Natural killer cell treated with Interleukin-12 subunit alpha and Interleukin-12 subunit beta and Interleukin-15 and Interleukin-18, amount 100 ng/mL, for 72 hours (primary cell): ENCODE results near the gene NOS3. TPM values are rescaled to one million over a fixed set of nuclear protein-coding genes. Genes with fewer than 3 reads are reported as not detected.

Source experiments
- ATAC-seq, 2 donors: fragments of 150-1000 bp; cut with Tn5 transposase in 1 of 2; sonication (Bioruptor Pico), chemical (Tn5 transposase) in 1 of 2; 2 replicates each; pipeline ENCODE4 v1.10.0; 2021
- DNase-seq: peaks from one replicate; pipeline ENCODE4 v3.0.0; 2022; ENCODE audit warnings: low spot score
- H3K27ac Mint-ChIP-seq, 2 donors: 1 replicate in 1 of 2; 2 replicates in 1 of 2; pipeline ENCODE4 v1.8.0; 2022; ENCODE audit warnings: mixed read lengths in 2 of 2, mild to moderate bottlenecking in 1 of 2, moderate library complexity in 1 of 2
- H3K27me3 Mint-ChIP-seq, 2 donors: 1 replicate in 1 of 2; 2 replicates in 1 of 2; pipeline ENCODE4 v1.8.0; 2022; ENCODE audit warnings: mixed read lengths in 2 of 2
- H3K36me3 Mint-ChIP-seq: one replicate; pipeline ENCODE4 v1.8.0; 2022; ENCODE audit warnings: mixed read lengths
- H3K4me1 Mint-ChIP-seq, 2 donors: 1 replicate in 1 of 2; 2 replicates in 1 of 2; pipeline ENCODE4 v1.8.0; 2022; ENCODE audit warnings: low read depth in 2 of 2, mixed read lengths in 2 of 2, mild to moderate bottlenecking in 1 of 2
- H3K4me3 Mint-ChIP-seq: one replicate; pipeline ENCODE4 v1.8.0; 2022; ENCODE audit warnings: mixed read lengths
- H3K9me3 Mint-ChIP-seq: 2 replicates; pipeline ENCODE4 v1.8.0; 2022; ENCODE audit warnings: mixed read lengths
- total RNA-seq, 2 donors: library from RNA; stranded (reverse); gene quantifications; one replicate each; pipeline ENCODE4 v1.2.3, GENCODE V29; 2022

Gene NOS3
- total RNA-seq, 2 donors from 2014 or later: 1.2 to 8.0 TPM

DNA sequence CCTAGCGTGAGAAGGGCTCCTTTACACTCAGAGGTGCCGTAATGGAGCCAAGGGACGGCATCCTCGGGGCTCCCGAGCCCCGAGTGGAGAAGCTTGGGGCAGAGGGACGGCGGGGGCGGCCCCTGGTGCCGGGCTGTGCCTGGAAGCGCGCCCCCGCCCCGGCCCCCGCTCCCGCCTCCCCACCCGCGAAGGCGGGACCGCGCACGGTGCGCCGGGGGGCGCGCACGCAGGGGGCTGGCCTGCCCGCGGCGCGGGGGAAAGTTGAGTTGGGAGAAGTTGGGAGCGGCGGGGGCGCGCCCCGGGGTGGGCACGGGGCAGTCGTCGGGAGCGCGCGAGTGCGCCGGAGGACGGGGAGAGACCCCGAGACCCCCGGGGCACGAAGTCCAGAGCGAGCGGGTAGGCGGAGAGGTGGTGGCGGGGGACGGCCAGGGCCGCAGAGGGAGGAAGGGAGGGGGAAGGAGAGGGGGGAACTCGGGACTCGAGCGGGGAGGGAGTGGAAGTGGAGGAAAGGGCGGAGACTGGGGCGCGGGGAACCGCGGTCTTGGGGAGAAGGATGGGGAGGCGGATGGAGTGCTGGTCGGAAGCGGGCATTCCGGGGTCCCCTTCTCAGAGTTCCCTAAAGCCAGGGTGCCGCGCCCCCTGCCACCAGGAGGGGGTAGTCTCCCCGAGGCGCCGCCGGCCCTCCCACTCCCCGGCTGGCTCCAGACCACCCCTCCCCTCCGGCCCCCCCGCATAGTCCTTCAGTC, 68.7 kb downstream of the NOS3 start, which contains the start of gene SLC4A2:
Gene SLC4A2, plus strand, starts transcription at position 223 of the 746 bp plus-strand sequence. CDS start 2,399 bp downstream, outside the sequence.
- no peaks in the 10 kb centered on the region for H3K27me3 Mint-ChIP-seq
- H3K27ac Mint-ChIP-seq: peak within 1 kb of the TSS; percentile 83 to 92
- H3K9me3 Mint-ChIP-seq: no peaks in the 10 kb centered on the region
- DNase-seq (peak; percentile 84), ATAC-seq (peak; percentile 63 to 69)
- peak within 1 kb of the TSS; percentile 93 for H3K4me3 Mint-ChIP-seq
- no peaks in the 10 kb centered on the region for H3K36me3 Mint-ChIP-seq
- peaks cover 25 to 28% of the 10 kb centered on the region in 2 donors for H3K4me1 Mint-ChIP-seq

DNA sequence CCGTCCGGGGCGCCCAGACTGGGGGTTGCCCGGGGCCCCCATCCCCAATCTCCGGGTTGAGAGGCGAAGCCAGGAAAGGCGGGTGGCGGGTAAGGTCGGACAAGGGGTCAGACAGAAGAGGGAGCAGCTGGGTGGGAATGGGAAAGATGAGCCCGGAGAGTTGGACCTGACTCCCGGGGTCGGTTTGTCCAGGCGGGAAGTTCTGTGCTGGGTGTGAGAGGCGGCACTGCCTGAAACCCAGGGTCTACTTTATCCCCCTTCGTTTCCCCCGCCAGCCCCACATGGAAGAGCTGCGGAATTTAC, 69.2 kb downstream of the NOS3 start:
- ATAC-seq: no peak
- Mint-ChIP-seq H3K27ac (peak overlapping the region in 1 of 2 donors; percentile 92), H3K9me3 (no peaks in the 10 kb centered on the region), H3K36me3 (no peaks in the 10 kb centered on the region), H3K4me3 (peak overlapping the region; percentile 93), H3K27me3 (no peaks in the 10 kb centered on the region), H3K4me1 (peaks cover 25 to 28% of the 10 kb centered on the region in 2 donors)
- no peak for DNase-seq

GRCh38 chr7:151060416-151061212, 69.8 kb downstream of the NOS3 start:
- H3K4me1 Mint-ChIP-seq: peaks cover 28% of the 10 kb centered on the region in 2 donors
- H3K4me3 Mint-ChIP-seq: peak overlapping the region; percentile 93
- H3K27me3 Mint-ChIP-seq: no peaks in the 10 kb centered on the region
- H3K27ac Mint-ChIP-seq: peak overlapping the region in 1 of 2 donors; percentile 92
- H3K36me3 Mint-ChIP-seq: no peaks in the 10 kb centered on the region
- ATAC-seq (no peak), DNase-seq (no peak)
- H3K9me3 Mint-ChIP-seq: no peaks in the 10 kb centered on the region

DNA sequence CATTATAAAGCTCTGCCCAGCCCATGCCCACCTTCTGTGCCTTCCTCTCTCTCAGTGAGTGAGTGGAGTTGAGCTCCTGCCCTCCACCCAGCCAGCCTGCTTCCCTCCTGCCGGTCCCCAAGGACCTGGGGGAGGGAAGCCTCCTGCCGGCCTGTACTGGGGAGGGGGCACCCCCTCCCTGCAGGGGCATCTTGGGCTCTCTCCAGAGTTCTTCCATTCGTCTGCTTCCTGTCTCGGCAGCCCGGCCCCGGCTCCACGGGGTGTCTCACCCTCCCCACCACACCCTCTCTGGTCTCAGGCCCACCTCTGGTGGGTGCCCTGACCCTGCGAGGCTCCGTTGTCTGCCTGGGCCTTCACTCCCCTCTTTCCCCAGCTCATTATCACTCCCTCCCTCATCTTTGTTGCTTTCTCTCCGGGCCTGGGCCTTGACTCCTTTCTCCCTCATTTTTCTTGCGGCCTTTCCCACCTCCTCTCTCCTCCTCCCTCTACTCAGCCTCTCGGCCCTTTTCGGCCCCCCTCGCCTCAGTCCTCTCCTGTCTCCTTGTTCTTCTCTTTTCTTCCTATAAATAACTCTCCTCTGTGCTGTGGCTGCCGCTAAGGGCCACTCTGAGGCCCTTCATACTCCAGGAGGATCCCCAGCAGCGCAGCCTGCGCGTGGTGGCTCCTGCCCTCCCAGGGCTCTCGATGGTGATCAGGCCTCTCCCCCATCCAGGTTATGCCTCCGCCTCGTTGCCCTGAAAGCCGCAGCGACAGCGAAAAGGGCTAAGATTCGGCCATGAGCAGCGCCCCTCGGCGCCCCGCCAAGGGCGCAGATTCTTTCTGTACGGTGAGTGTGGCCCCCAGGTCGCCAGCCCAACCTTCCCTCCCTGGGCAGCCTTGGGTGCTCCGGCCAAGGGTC, 70.6 kb downstream of the NOS3 start:
- DNase-seq (no peak), ATAC-seq (no peak)
- H3K27me3 Mint-ChIP-seq: no peaks in the 10 kb centered on the region
- peak overlapping the region in 1 of 2 donors; percentile 68 for H3K27ac Mint-ChIP-seq
- no peaks in the 10 kb centered on the region for H3K9me3 Mint-ChIP-seq
- H3K4me3 Mint-ChIP-seq: peak overlapping the region; percentile 93
- no peaks in the 10 kb centered on the region for H3K36me3 Mint-ChIP-seq
- peaks cover 28% of the 10 kb centered on the region in 2 donors for H3K4me1 Mint-ChIP-seq

DNA sequence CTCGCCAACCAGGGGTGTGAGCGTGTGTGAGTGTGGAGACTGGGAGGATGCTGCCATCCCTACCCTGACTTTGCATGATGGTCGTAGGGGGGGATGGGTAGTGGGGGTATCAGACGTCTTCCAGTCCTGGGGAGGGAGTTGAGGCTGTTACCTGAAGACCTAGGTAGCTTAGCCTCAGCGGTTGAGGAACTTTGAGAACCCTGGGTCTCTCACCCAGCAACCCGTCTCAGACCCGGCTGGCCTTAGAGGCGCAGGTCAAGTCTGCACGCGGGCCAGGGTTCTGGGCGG, 71.2 kb downstream of the NOS3 start:
- Mint-ChIP-seq H3K27ac (peak overlapping the region in 1 of 2 donors; percentile 68), H3K4me1 (peaks cover 25 to 26% of the 10 kb centered on the region in 2 donors), H3K36me3 (no peaks in the 10 kb centered on the region), H3K9me3 (no peaks in the 10 kb centered on the region), H3K27me3 (no peaks in the 10 kb centered on the region), H3K4me3 (no peak overlapping the region)
- DNase-seq: no peak
- no peak for ATAC-seq

DNA sequence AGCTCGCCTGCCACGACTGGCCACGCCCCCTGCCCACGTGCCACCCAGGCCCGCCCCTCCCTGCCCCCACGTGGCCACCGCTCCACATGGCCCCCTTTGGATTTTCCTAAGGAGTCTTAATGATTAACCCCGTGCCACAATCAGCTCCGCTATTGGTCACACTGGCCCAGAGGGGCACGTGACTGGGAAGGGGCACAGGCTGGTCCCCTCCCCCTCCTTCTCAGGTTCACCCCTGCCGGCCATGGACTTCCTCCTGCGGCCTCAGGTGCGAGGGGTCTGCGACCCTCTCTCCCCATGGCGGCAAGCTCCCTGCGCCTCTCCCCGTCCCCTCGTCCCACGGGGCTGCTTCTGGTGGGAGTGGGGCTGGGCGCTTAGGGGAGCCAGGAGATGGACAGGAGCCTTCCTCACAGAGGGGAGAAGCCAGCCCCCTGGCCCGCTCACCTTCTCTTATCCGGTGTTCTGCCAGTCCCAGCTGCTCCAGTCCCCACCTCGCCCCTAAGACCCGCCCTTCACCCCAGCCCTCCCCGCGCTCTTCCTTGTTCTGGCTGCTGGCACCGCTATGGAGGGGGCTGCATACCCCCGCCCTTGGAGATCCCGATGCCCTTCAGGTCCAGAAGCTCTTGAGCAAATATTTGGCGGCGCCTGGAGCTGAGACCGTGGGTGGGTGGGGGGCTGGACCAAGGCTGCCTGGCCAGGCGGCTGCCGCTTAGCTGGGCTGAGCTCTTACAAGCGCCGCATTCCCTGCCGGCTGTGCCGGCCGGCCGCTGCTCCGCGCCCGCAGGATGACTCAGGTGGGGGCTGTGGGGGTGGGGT, 71.8 kb downstream of the NOS3 start:
- no peak overlapping the region for H3K27ac Mint-ChIP-seq
- H3K9me3 Mint-ChIP-seq: no peaks in the 10 kb centered on the region
- peaks cover 19 to 20% of the 10 kb centered on the region in 2 donors for H3K4me1 Mint-ChIP-seq
- no peaks in the 10 kb centered on the region for H3K27me3 Mint-ChIP-seq
- H3K4me3 Mint-ChIP-seq: no peak overlapping the region
- H3K36me3 Mint-ChIP-seq: no peaks in the 10 kb centered on the region
- DNase-seq: no peak
- no peak for ATAC-seq

DNA sequence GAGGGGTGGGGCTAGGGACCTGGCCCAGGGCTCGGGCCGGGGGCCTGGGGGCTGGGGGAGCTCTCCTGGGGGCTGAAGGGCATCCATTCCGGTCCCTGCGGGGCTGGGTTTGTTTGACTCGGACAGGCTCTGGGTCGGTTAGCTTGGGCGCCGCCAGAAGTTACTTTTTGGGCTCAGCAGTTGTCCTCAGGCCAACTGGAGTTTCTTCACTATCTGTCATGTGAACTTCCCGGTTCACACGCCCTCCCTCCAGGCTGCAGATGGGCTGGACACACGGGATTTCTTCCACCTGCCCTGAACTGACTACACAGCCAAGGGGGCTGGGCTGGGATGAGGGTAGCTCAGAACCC, 72.4 kb downstream of the NOS3 start:
- Mint-ChIP-seq H3K36me3 (no peaks in the 10 kb centered on the region), H3K4me1 (peaks cover 19 to 20% of the 10 kb centered on the region in 2 donors), H3K9me3 (no peaks in the 10 kb centered on the region), H3K27ac (no peak overlapping the region), H3K4me3 (no peak overlapping the region), H3K27me3 (no peaks in the 10 kb centered on the region)
- no peak for ATAC-seq
- DNase-seq: no peak

Other genes starting within 250 kb of the NOS3 start
- gene TMEM176B, start 190.7 kb upstream of the NOS3 start, total RNA-seq: 1 to 10 TPM in 1 of 2 donors, not detected in 1; 1.2 TPM
- gene TMEM176A, start 190.2 kb upstream of the NOS3 start, total RNA-seq: under 1 TPM in 1 of 2 donors, not detected in 1; 0.64 TPM
- gene AOC1, start 138.5 kb upstream of the NOS3 start, total RNA-seq: not detected
- gene KCNH2, start 12.7 kb upstream of the NOS3 start, total RNA-seq: under 1 TPM in 1 of 2 donors, not detected in 1; 0.22 TPM
- gene ATG9B, start 33.5 kb downstream of the NOS3 start, total RNA-seq: 1 to 10 TPM; 2.5 to 2.7 TPM
- 10 to 100 TPM; 43.1 to 82.8 TPM for gene ABCB8, start 37.4 kb downstream of the NOS3 start, total RNA-seq
- gene ASIC3, start 57.5 kb downstream of the NOS3 start, total RNA-seq: 1 to 10 TPM; 2.8 to 4.7 TPM
- 10 to 100 TPM; 12.5 to 16.2 TPM for gene CDK5, start 66.9 kb downstream of the NOS3 start, total RNA-seq
- 100 to 1,000 TPM; 117 to 195 TPM for gene SLC4A2, start 68.6 kb downstream of the NOS3 start, total RNA-seq
- gene FASTK, start 89.8 kb downstream of the NOS3 start, total RNA-seq: 100 to 1,000 TPM in 1 of 2 donors, 10 to 100 TPM in 1; 84.4 to 131 TPM
- gene TMUB1, start 92.5 kb downstream of the NOS3 start, total RNA-seq: 10 to 100 TPM; 65.5 to 73.1 TPM
- 100 to 1,000 TPM in 1 of 2 donors, 10 to 100 TPM in 1; 28.4 to 101 TPM for gene AGAP3, start 95.5 kb downstream of the NOS3 start, total RNA-seq
- not detected for gene GBX1, start 176.7 kb downstream of the NOS3 start, total RNA-seq
- not detected for gene ASB10, start 196.2 kb downstream of the NOS3 start, total RNA-seq
- gene H2BK1, start 219.5 kb downstream of the NOS3 start, total RNA-seq: not detected
- gene ABCF2, start 236.2 kb downstream of the NOS3 start, total RNA-seq: 100 to 1,000 TPM in 1 of 2 donors, 10 to 100 TPM in 1; 68.4 to 118 TPM
- gene CHPF2, start 241.5 kb downstream of the NOS3 start, total RNA-seq: 10 to 100 TPM; 54.6 to 67.6 TPM